Measurements from ENCODE around the gene LPCAT2.

LPCAT2 gene

GRCh38 chr16:55508941-55509931, at the start of gene LPCAT2:
Gene LPCAT2, plus strand, starts transcription at chr16:55509072. Its CDS starts 110 bp downstream, at chr16:55509182.
- peak; percentile 84 for DNase-seq (ENCODE audit: low spot score)

- DNase-seq (ENCODE audit: low spot score), result no peak
Measured at GRCh38 chr16:55462241-55462640, 46.6 kb upstream of the LPCAT2 start.

- DNase-seq (ENCODE audit: low spot score), result no peak
Measured at GRCh38 chr16:55464375-55464774, 44.5 kb upstream of the LPCAT2 start.

- peak; percentile 81 for DNase-seq (ENCODE audit: low spot score)
Measured at GRCh38 chr16:55465077-55465896, 43.6 kb upstream of the LPCAT2 start.

GRCh38 chr16:55466209-55466608, 42.7 kb upstream of the LPCAT2 start:
- DNase-seq (ENCODE audit: low spot score), result no peak

- DNase-seq (ENCODE audit: low spot score), result no peak
Measured at GRCh38 chr16:55467898-55468297, 41.0 kb upstream of the LPCAT2 start.

- no peak for DNase-seq (ENCODE audit: low spot score)
Measured at GRCh38 chr16:55468352-55468990, 40.4 kb upstream of the LPCAT2 start.

GRCh38 chr16:55469821-55470532, 38.9 kb upstream of the LPCAT2 start:
- DNase-seq (ENCODE audit: low spot score), result no peak

GRCh38 chr16:55470533-55471371, 38.1 kb upstream of the LPCAT2 start:
- peak; percentile 18 for DNase-seq (ENCODE audit: low spot score)

GRCh38 chr16:55471448-55472097, 37.3 kb upstream of the LPCAT2 start:
- peak; percentile 85 for DNase-seq (ENCODE audit: low spot score)

- DNase-seq (ENCODE audit: low spot score), result no peak
Measured at GRCh38 chr16:55473587-55473986, 35.3 kb upstream of the LPCAT2 start.

- no peak for DNase-seq (ENCODE audit: low spot score)
Measured at GRCh38 chr16:55474821-55475220, 34.1 kb upstream of the LPCAT2 start.

GRCh38 chr16:55475919-55476318, 33.0 kb upstream of the LPCAT2 start:
- no peak for DNase-seq (ENCODE audit: low spot score)

- DNase-seq (ENCODE audit: low spot score), result no peak
Measured at GRCh38 chr16:55476625-55477533, 32.0 kb upstream of the LPCAT2 start.

GRCh38 chr16:55477736-55478135, 31.1 kb upstream of the LPCAT2 start:
- no peak for DNase-seq (ENCODE audit: low spot score)

- peak; percentile 39 for DNase-seq (ENCODE audit: low spot score)
Measured at GRCh38 chr16:55478827-55479429, 29.9 kb upstream of the LPCAT2 start, which contains the start of gene MMP2. Gene MMP2, plus strand, starts transcription at chr16:55479198. Its CDS starts 282 bp downstream, at chr16:55479480.

GRCh38 chr16:55479430-55480140, 29.3 kb upstream of the LPCAT2 start:
- no peak for DNase-seq (ENCODE audit: low spot score)

GRCh38 chr16:55480228-55480655, 28.6 kb upstream of the LPCAT2 start:
- peak; percentile 46 for DNase-seq (ENCODE audit: low spot score)

All from kidney tubule cell (primary cell).